Measurements from ENCODE around the gene STX10.

The STX10 gene

GRCh38 chr19:13139633-13140311 is 10.4 kb downstream of the STX10 start:
- no peak for DNase-seq

GRCh38 chr19:13138916-13139198 is 11.3 kb downstream of the STX10 start:
- DNase-seq = no peak

- no peak for DNase-seq
Measured at GRCh38 chr19:13138171-13138915, 11.8 kb downstream of the STX10 start.

- no peak for DNase-seq
Measured at GRCh38 chr19:13137290-13137794, 12.8 kb downstream of the STX10 start.

- DNase-seq = no peak
Measured at GRCh38 chr19:13135068-13136062, 14.8 kb downstream of the STX10 start.

GRCh38 chr19:13134626-13135025 is 15.5 kb downstream of the STX10 start:
- no peak for DNase-seq

GRCh38 chr19:13133241-13133870 is 16.8 kb downstream of the STX10 start:
- peak in 2 of 14 donors; percentile 5 to 41 for DNase-seq

GRCh38 chr19:13132471-13133180 is 17.5 kb downstream of the STX10 start:
- DNase-seq = no peak

- no peak for DNase-seq
Measured at GRCh38 chr19:13130886-13131490, 19.2 kb downstream of the STX10 start.

GRCh38 chr19:13129384-13129783 is 20.8 kb downstream of the STX10 start:
- DNase-seq = no peak

- DNase-seq = no peak
Measured at GRCh38 chr19:13128583-13128982, 21.6 kb downstream of the STX10 start.

GRCh38 chr19:13127811-13128575 is 22.2 kb downstream of the STX10 start:
- no peak for DNase-seq

- DNase-seq = no peak
Measured at GRCh38 chr19:13127051-13127450, 23.1 kb downstream of the STX10 start.

- no peak for DNase-seq
Measured at GRCh38 chr19:13122980-13123957, 26.9 kb downstream of the STX10 start.

GRCh38 chr19:13122275-13122878 is 27.8 kb downstream of the STX10 start:
- DNase-seq = no peak

- DNase-seq = no peak
Measured at GRCh38 chr19:13121551-13122274, 28.5 kb downstream of the STX10 start.

- DNase-seq = no peak
Measured at GRCh38 chr19:13120817-13121216, 29.4 kb downstream of the STX10 start.

GRCh38 chr19:13120031-13120430 is 30.1 kb downstream of the STX10 start:
- no peak for DNase-seq

Measured in C1 segment of cervical spinal cord (tissue), 14 donors.